COR-L47 (cell line): ENCODE measurements around the gene LTO1.
"Not testable (repeated sequence)": the region's sequence is repeated elsewhere in the genome, so short reads cannot be mapped to it uniquely, and the experiment has no call there.

Experiments used
- DNase-seq: peaks from one replicate; lab custom pipeline; 2025; lab: John Stamatoyannopoulos, UW

Gene LTO1

GRCh38 chr11:69700278-69701140, 25.4 kb upstream of the LTO1 start:
- peak; percentile 54 for DNase-seq

- no peak for DNase-seq
Observed at GRCh38 chr11:69699213-69699612, 24.1 kb upstream of the LTO1 start.

- no peak for DNase-seq
Observed at GRCh38 chr11:69698362-69698761, 23.2 kb upstream of the LTO1 start.

GRCh38 chr11:69697861-69698260, 22.7 kb upstream of the LTO1 start:
- no peak for DNase-seq

GRCh38 chr11:69697469-69697843, 22.3 kb upstream of the LTO1 start:
- DNase-seq, result no peak

GRCh38 chr11:69696749-69697468, 21.8 kb upstream of the LTO1 start:
- no peak for DNase-seq

- DNase-seq, result not testable (repeated sequence)
Observed at GRCh38 chr11:69695995-69696394, 20.8 kb upstream of the LTO1 start.

GRCh38 chr11:69695581-69695980, 20.4 kb upstream of the LTO1 start:
- no peak for DNase-seq

GRCh38 chr11:69694781-69695180, 19.6 kb upstream of the LTO1 start:
- DNase-seq, result no peak

- DNase-seq, result no peak
Observed at GRCh38 chr11:69692422-69692821, 17.3 kb upstream of the LTO1 start.

- no peak for DNase-seq
Observed at GRCh38 chr11:69691463-69691862, 16.3 kb upstream of the LTO1 start.

GRCh38 chr11:69689484-69690319, 14.5 kb upstream of the LTO1 start:
- no peak for DNase-seq

GRCh38 chr11:69687969-69688771, 13.0 kb upstream of the LTO1 start:
- not testable (repeated sequence) for DNase-seq

- DNase-seq, result no peak
Observed at GRCh38 chr11:69686856-69687255, 11.7 kb upstream of the LTO1 start.

GRCh38 chr11:69686452-69686851, 11.3 kb upstream of the LTO1 start:
- DNase-seq, result no peak

- DNase-seq, result no peak
Observed at GRCh38 chr11:69685348-69685747, 10.2 kb upstream of the LTO1 start.

GRCh38 chr11:69684651-69685050, 9.5 kb upstream of the LTO1 start:
- no peak for DNase-seq

- DNase-seq, result peak; percentile 33
Observed at GRCh38 chr11:69683764-69684333, 8.7 kb upstream of the LTO1 start.

- no peak for DNase-seq
Observed at GRCh38 chr11:69682681-69683326, 7.7 kb upstream of the LTO1 start.

GRCh38 chr11:69682221-69682620, 7.1 kb upstream of the LTO1 start:
- no peak for DNase-seq

- DNase-seq, result no peak
Observed at GRCh38 chr11:69680688-69681087, 5.5 kb upstream of the LTO1 start.
